ENCODE measurements around the gene CEACAM16. TPM values are rescaled to one million over a fixed set of nuclear protein-coding genes. Genes with fewer than 3 reads are reported as not detected.

The CEACAM16 gene
- polyA plus RNA-seq, 1 donor from 2014 or later: not detected

GRCh38 chr19:44742330-44743061 is 43.5 kb downstream of the CEACAM16 start:
- H3K4me2 ChIP-seq (ENCODE audit: low read length): no peak overlapping the region
- peaks cover 27% of the 10 kb centered on the region for H3K27me3 ChIP-seq (ENCODE audit: insufficient read depth, low read depth, low read length)
- no peak overlapping the region for H2AFZ ChIP-seq (ENCODE audit: low read depth, low read length)
- no peaks in the 10 kb centered on the region for H3K36me3 ChIP-seq (ENCODE audit: insufficient read depth, low read length)
- no peaks in the 10 kb centered on the region for H3K9me3 ChIP-seq (ENCODE audit: low read length)
- H3F3A ChIP-seq (ENCODE audit: insufficient read depth, low read length, poor library complexity, severe bottlenecking): no peaks in the 10 kb centered on the region
- H3K4me3 ChIP-seq (ENCODE audit: low read length): no peak overlapping the region
- no peaks in the 10 kb centered on the region for H4K20me1 ChIP-seq (ENCODE audit: insufficient read depth)
- no peak overlapping the region for H3K27ac ChIP-seq (ENCODE audit: low read length)
- TF ChIP-seq, protein P1, sequence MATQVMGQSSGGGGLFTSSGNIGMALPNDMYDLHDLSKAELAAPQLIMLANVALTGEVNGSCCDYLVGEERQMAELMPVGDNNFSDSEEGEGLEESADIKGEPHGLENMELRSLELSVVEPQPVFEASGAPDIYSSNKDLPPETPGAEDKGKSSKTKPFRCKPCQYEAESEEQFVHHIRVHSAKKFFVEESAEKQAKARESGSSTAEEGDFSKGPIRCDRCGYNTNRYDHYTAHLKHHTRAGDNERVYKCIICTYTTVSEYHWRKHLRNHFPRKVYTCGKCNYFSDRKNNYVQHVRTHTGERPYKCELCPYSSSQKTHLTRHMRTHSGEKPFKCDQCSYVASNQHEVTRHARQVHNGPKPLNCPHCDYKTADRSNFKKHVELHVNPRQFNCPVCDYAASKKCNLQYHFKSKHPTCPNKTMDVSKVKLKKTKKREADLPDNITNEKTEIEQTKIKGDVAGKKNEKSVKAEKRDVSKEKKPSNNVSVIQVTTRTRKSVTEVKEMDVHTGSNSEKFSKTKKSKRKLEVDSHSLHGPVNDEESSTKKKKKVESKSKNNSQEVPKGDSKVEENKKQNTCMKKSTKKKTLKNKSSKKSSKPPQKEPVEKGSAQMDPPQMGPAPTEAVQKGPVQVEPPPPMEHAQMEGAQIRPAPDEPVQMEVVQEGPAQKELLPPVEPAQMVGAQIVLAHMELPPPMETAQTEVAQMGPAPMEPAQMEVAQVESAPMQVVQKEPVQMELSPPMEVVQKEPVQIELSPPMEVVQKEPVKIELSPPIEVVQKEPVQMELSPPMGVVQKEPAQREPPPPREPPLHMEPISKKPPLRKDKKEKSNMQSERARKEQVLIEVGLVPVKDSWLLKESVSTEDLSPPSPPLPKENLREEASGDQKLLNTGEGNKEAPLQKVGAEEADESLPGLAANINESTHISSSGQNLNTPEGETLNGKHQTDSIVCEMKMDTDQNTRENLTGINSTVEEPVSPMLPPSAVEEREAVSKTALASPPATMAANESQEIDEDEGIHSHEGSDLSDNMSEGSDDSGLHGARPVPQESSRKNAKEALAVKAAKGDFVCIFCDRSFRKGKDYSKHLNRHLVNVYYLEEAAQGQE (IDR thresholded peaks at IDR 0.05; ENCODE audit: borderline replicate concordance): no peak
- no peak for TF ChIP-seq POLR2AphosphoS5 (IDR thresholded peaks at IDR 0.05)
- TF ChIP-seq TAF1 (IDR thresholded peaks at IDR 0.05; ENCODE audit: low read depth): no peak
- TF ChIP-seq EZH2 (IDR thresholded peaks at IDR 0.05; ENCODE audit: borderline replicate concordance, insufficient read depth, low read length, poor library complexity, severe bottlenecking): no peak
- no peak for TF ChIP-seq CTCF (IDR thresholded peaks at IDR 0.05; ENCODE audit: poor library complexity, severe bottlenecking)
- no peak for TF ChIP-seq MXI1 (conservative IDR thresholded peaks at IDR 0.05; ENCODE audit: poor library complexity, severe bottlenecking)
- no peaks in the 10 kb centered on the region for H3K9me2 ChIP-seq (ENCODE audit: insufficient read depth, low read length)
- H3K79me2 ChIP-seq (replicated peaks; ENCODE audit: insufficient read depth, low read length): no peaks in the 10 kb centered on the region
- no peak overlapping the region for H3K9ac ChIP-seq (ENCODE audit: low read length)

DNA sequence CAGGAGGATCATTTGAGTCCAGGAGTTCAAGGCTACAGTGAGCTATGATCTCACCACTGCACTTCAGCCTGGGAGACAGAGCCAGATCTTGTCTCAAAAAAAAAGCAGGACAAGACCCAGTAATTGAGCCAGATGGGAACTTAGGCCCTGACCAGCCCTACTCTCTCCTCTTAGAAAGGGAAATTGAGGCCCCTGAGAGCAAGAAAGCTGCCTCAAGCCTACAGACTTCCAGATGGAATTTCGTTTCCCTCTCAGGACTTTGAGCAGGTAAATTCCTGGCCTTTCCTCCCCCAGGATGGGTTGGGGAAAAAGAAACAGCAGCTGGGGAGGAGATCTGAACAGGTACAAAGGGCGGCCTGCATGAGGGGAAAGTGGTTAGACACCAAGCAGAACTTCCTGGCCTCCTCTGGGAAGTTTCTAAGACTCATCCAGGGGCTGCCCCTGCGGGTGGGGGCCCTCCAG is 46.0 kb downstream of the CEACAM16 start:
- Histone ChIP-seq H3K27me3 (ENCODE audit: insufficient read depth, low read depth, low read length) (peaks cover 46% of the 10 kb centered on the region), H4K20me1 (ENCODE audit: insufficient read depth) (no peaks in the 10 kb centered on the region), H3F3A (ENCODE audit: insufficient read depth, low read length, poor library complexity, severe bottlenecking) (no peaks in the 10 kb centered on the region), H2AFZ (ENCODE audit: low read depth, low read length) (no peak overlapping the region), H3K9me2 (ENCODE audit: insufficient read depth, low read length) (no peaks in the 10 kb centered on the region), H3K9me3 (ENCODE audit: low read length) (no peaks in the 10 kb centered on the region), H3K4me2 (ENCODE audit: low read length) (no peak overlapping the region), H3K4me3 (ENCODE audit: low read length) (no peak overlapping the region), H3K36me3 (ENCODE audit: insufficient read depth, low read length) (no peaks in the 10 kb centered on the region), H3K27ac (ENCODE audit: low read length) (no peak overlapping the region), H3K79me2 (replicated peaks; ENCODE audit: insufficient read depth, low read length) (no peaks in the 10 kb centered on the region), H3K9ac (ENCODE audit: low read length) (no peak overlapping the region)
- TF ChIP-seq EZH2 (IDR thresholded peaks at IDR 0.05; ENCODE audit: borderline replicate concordance, insufficient read depth, low read length, poor library complexity, severe bottlenecking) (no peak), CTCF (IDR thresholded peaks at IDR 0.05; ENCODE audit: poor library complexity, severe bottlenecking) (no peak), SMC3 (conservative IDR thresholded peaks at IDR 0.05; ENCODE audit: poor library complexity) (no peak), EP300 (conservative IDR thresholded peaks at IDR 0.05; ENCODE audit: poor library complexity, severe bottlenecking) (no peak), RAD21 (conservative IDR thresholded peaks at IDR 0.05) (no peak), POLR2AphosphoS5 (IDR thresholded peaks at IDR 0.05) (no peak), TAF1 (IDR thresholded peaks at IDR 0.05; ENCODE audit: low read depth) (no peak), MXI1 (conservative IDR thresholded peaks at IDR 0.05; ENCODE audit: poor library complexity, severe bottlenecking) (no peak)
- TF ChIP-seq, protein P1 (IDR thresholded peaks at IDR 0.05; ENCODE audit: borderline replicate concordance): no peak
